OCI-LY1 (cell line): ENCODE results near the gene CORO1C.

ENCODE experiments used
- H2AFZ ChIP-seq: fragments of 200-600 bp; sonication (generic), shearing (Covaris generic); 2 replicates; pipeline ENCODE4 v1.6.0; 2014; ENCODE audit warnings: antibody characterized with exemption, mild to moderate bottlenecking, low read length
- H3F3A ChIP-seq: fragments of 200-600 bp; sonication (generic), shearing (Covaris generic); 2 replicates; pipeline ENCODE4 v1.6.0; 2014; ENCODE audit warnings: mild to moderate bottlenecking, antibody characterized with exemption, low read length, moderate library complexity; ENCODE audit not compliant: insufficient read depth
- H3K27ac ChIP-seq: fragments of 200-600 bp; sonication (generic); 2 replicates; pipeline ENCODE4 v1.5.1; 2014; ENCODE audit warnings: low read length, mixed run types, mild to moderate bottlenecking, low read depth; ENCODE audit not compliant: poor library complexity, severe bottlenecking
- H3K27me3 ChIP-seq: fragments of 200-600 bp; sonication (generic); 2 replicates; pipeline ENCODE4 v1.6.0; 2014; ENCODE audit warnings: antibody characterized with exemption, mild to moderate bottlenecking, low read length, moderate library complexity; ENCODE audit not compliant: insufficient read depth
- H3K36me3 ChIP-seq: fragments of 200-600 bp; sonication (generic); 2 replicates; pipeline ENCODE4 v1.6.1; 2014; ENCODE audit warnings: mild to moderate bottlenecking, antibody characterized with exemption, low read length, moderate library complexity, mixed read lengths; ENCODE audit not compliant: insufficient read depth
- H3K4me1 ChIP-seq: fragments of 200-600 bp; sonication (generic); 2 replicates; pipeline ENCODE4 v1.5.1; 2014; ENCODE audit warnings: mild to moderate bottlenecking, low read length, moderate library complexity; ENCODE audit not compliant: insufficient read depth, severe bottlenecking
- H3K4me2 ChIP-seq: fragments of 200-600 bp; sonication (generic), shearing (Covaris generic); 2 replicates; pipeline ENCODE4 v1.6.1; 2014; ENCODE audit warnings: low read length
- H3K4me3 ChIP-seq: fragments of 200-600 bp; sonication (generic); 2 replicates; pipeline ENCODE4 v1.5.1; 2014; ENCODE audit warnings: low read length, low read depth, mild to moderate bottlenecking, mixed read lengths; ENCODE audit not compliant: poor library complexity, severe bottlenecking
- H3K79me2 ChIP-seq: fragments of 200-600 bp; shearing (Covaris generic); 2 replicates; pipeline ENCODE4 v1.6.1; 2016; ENCODE audit warnings: mixed run types, low read length, mixed read lengths; ENCODE audit not compliant: insufficient read depth
- H3K9ac ChIP-seq: fragments of 200-600 bp; sonication (generic), shearing (Covaris generic); 2 replicates; pipeline ENCODE4 v1.6.1; 2014; ENCODE audit warnings: mild to moderate bottlenecking, low read length, mixed read lengths
- H3K9me2 ChIP-seq: fragments of 200-600 bp; sonication (generic), shearing (Covaris generic); 2 replicates; pipeline ENCODE4 v1.6.1; 2014; ENCODE audit warnings: low read depth, mild to moderate bottlenecking, low read length, mixed read lengths
- H3K9me3 ChIP-seq: fragments of 200-600 bp; shearing (Covaris generic); 2 replicates; pipeline ENCODE4 v1.6.1; 2014; ENCODE audit warnings: low read length, mixed read lengths
- H4K20me1 ChIP-seq: fragments of 200-600 bp; sonication (generic), shearing (Covaris generic); 2 replicates; pipeline ENCODE4 v1.6.0; 2016; ENCODE audit warnings: mild to moderate bottlenecking, low read length; ENCODE audit not compliant: insufficient read depth
- CTCF ChIP-seq: fragments of 200-600 bp; sonication (generic), shearing (Covaris generic); IDR thresholded peaks from 2 replicates; pipeline ENCODE4 v1.5.1; 2017; ENCODE audit warnings: mild to moderate bottlenecking, antibody characterized with exemption, low read length, moderate library complexity, mixed read lengths
- EZH2 ChIP-seq: fragments of 200-600 bp; sonication (generic), shearing (Covaris generic); IDR thresholded peaks from 2 replicates; pipeline ENCODE4 v1.8.0; 2017; ENCODE audit warnings: borderline replicate concordance, mixed run types, mild to moderate bottlenecking, antibody characterized with exemption, low read length, moderate library complexity, mixed read lengths

Gene CORO1C

GRCh38 chr12:108613548-108613947, 117.8 kb downstream of the CORO1C start:
- H3F3A ChIP-seq = no peaks in the 10 kb centered on the region
- peaks cover 15% of the 10 kb centered on the region for H3K4me1 ChIP-seq
- no peak overlapping the region for H3K4me2 ChIP-seq
- no peak overlapping the region for H3K27ac ChIP-seq
- H3K9me3 ChIP-seq = peaks cover 4% of the 10 kb centered on the region; the same call in 1 of the 2 replicates
- no peaks in the 10 kb centered on the region for H3K79me2 ChIP-seq
- TF ChIP-seq EZH2 (no peak), CTCF (no peak)
- H3K4me3 ChIP-seq = no peak overlapping the region
- no peak overlapping the region for H2AFZ ChIP-seq
- H4K20me1 ChIP-seq = no peaks in the 10 kb centered on the region
- H3K36me3 ChIP-seq = no peaks in the 10 kb centered on the region; the same call in 1 of the 2 replicates
- no peaks in the 10 kb centered on the region for H3K27me3 ChIP-seq
- H3K9ac ChIP-seq = no peak overlapping the region
- H3K9me2 ChIP-seq = no peaks in the 10 kb centered on the region

- no peak overlapping the region for H3K4me3 ChIP-seq
- no peaks in the 10 kb centered on the region; the same call in 1 of the 2 replicates for H3K36me3 ChIP-seq
- H4K20me1 ChIP-seq = no peaks in the 10 kb centered on the region
- no peak for TF ChIP-seq CTCF
- TF ChIP-seq EZH2 = no peak
- H3K9me2 ChIP-seq = no peaks in the 10 kb centered on the region
- H2AFZ ChIP-seq = no peak overlapping the region
- H3F3A ChIP-seq = no peaks in the 10 kb centered on the region
- no peak overlapping the region for H3K27ac ChIP-seq
- no peaks in the 10 kb centered on the region for H3K27me3 ChIP-seq
- H3K9me3 ChIP-seq = peaks cover 4% of the 10 kb centered on the region; the same call in 1 of the 2 replicates
- H3K4me1 ChIP-seq = peaks cover 13% of the 10 kb centered on the region
- H3K4me2 ChIP-seq = no peak overlapping the region
- H3K79me2 ChIP-seq = no peaks in the 10 kb centered on the region
- H3K9ac ChIP-seq = no peak overlapping the region
Measured at GRCh38 chr12:108612788-108613282, 118.5 kb downstream of the CORO1C start.

- H3K79me2 ChIP-seq = no peaks in the 10 kb centered on the region
- no peaks in the 10 kb centered on the region for H3K27me3 ChIP-seq
- H3K4me2 ChIP-seq = no peak overlapping the region
- H2AFZ ChIP-seq = no peak overlapping the region
- H3K36me3 ChIP-seq = no peaks in the 10 kb centered on the region; the same call in 1 of the 2 replicates
- H4K20me1 ChIP-seq = no peaks in the 10 kb centered on the region
- TF ChIP-seq EZH2 (no peak), CTCF (peak; percentile 51)
- H3K9me3 ChIP-seq = peaks cover 4% of the 10 kb centered on the region; the same call in 1 of the 2 replicates
- H3K27ac ChIP-seq = no peak overlapping the region
- no peaks in the 10 kb centered on the region for H3F3A ChIP-seq
- no peaks in the 10 kb centered on the region for H3K9me2 ChIP-seq
- H3K9ac ChIP-seq = no peak overlapping the region
- H3K4me1 ChIP-seq = peaks cover 4% of the 10 kb centered on the region
- H3K4me3 ChIP-seq = no peak overlapping the region
Measured at GRCh38 chr12:108611884-108612415, 119.4 kb downstream of the CORO1C start.
